Trophoblast cell (in vitro differentiated cells and primary cell): ENCODE results near the gene GPRC5A.

ENCODE experiments used
- DNase-seq, 2 donors: peaks; one replicate each; pipeline ENCODE4 v3.0.0-alpha.2; 2016
- H2AFZ ChIP-seq: 2 replicates; pipeline ENCODE4 v1.6.1; 2013; ENCODE audit warnings: low read length, moderate library complexity, mild to moderate bottlenecking; ENCODE audit not compliant: insufficient read depth, poor library complexity
- H2AK5ac ChIP-seq: 2 replicates; pipeline ENCODE4 v1.6.1; 2013; ENCODE audit warnings: mild to moderate bottlenecking, low read length
- H2BK120ac ChIP-seq: 2 replicates; pipeline ENCODE4 v1.6.1; 2013; ENCODE audit warnings: low read length, mild to moderate bottlenecking, moderate library complexity; ENCODE audit not compliant: insufficient read depth, poor library complexity
- H2BK12ac ChIP-seq: 2 replicates; pipeline ENCODE4 v1.6.1; 2013; ENCODE audit warnings: mild to moderate bottlenecking, low read length, moderate library complexity
- H2BK5ac ChIP-seq: 2 replicates; pipeline ENCODE4 v1.6.1; 2013; ENCODE audit warnings: low read length, low read depth, moderate library complexity, mild to moderate bottlenecking; ENCODE audit not compliant: poor library complexity
- H3K14ac ChIP-seq: 2 replicates; pipeline ENCODE4 v1.6.1; 2013; ENCODE audit warnings: mild to moderate bottlenecking, low read length
- H3K18ac ChIP-seq: 2 replicates; pipeline ENCODE4 v1.6.1; 2013; ENCODE audit warnings: mild to moderate bottlenecking, low read length
- H3K23ac ChIP-seq: 2 replicates; pipeline ENCODE4 v1.6.1; 2013; ENCODE audit warnings: low read length
- H3K27ac ChIP-seq: 2 replicates; pipeline ENCODE4 v1.5.1; 2013; ENCODE audit warnings: low read depth, mild to moderate bottlenecking, inconsistent platforms, low read length, moderate library complexity
- H3K27me3 ChIP-seq: 2 replicates; pipeline ENCODE4 v1.6.1; 2013; ENCODE audit warnings: inconsistent platforms, mild to moderate bottlenecking, low read length, moderate library complexity; ENCODE audit not compliant: insufficient read depth
- H3K36me3 ChIP-seq, 2 experiments: 1 replicate in 1 of 2; 2 replicates in 1 of 2; pipeline ENCODE4 v1.6.1; 2013; ENCODE audit warnings: low read length in 2 of 2, mild to moderate bottlenecking in 2 of 2, moderate library complexity in 1 of 2; ENCODE audit not compliant: insufficient read depth in 2 of 2, control insufficient read depth in 1 of 2
- H3K4ac ChIP-seq: 2 replicates; pipeline ENCODE4 v1.6.1; 2013; ENCODE audit warnings: low read depth, mild to moderate bottlenecking, low read length, moderate library complexity
- H3K4me1 ChIP-seq, 2 experiments: 1 replicate in 1 of 2; 2 replicates in 1 of 2; pipeline ENCODE4 v1.6.1; 2013; ENCODE audit warnings: low read length in 2 of 2, mild to moderate bottlenecking in 2 of 2, moderate library complexity in 1 of 2; ENCODE audit not compliant: insufficient read depth in 2 of 2, control insufficient read depth in 1 of 2
- H3K4me2 ChIP-seq: 2 replicates; pipeline ENCODE4 v1.6.1; 2013; ENCODE audit warnings: inconsistent platforms, mild to moderate bottlenecking, low read length, moderate library complexity
- H3K4me3 ChIP-seq: 2 replicates; pipeline ENCODE4 v1.5.1; 2013; ENCODE audit warnings: mild to moderate bottlenecking, low read depth, low read length, inconsistent platforms
- H3K79me1 ChIP-seq: one replicate; pipeline ENCODE4 v1.6.1; 2013; ENCODE audit warnings: low read length
- H3K79me2 ChIP-seq: 2 replicates; pipeline ENCODE4 v1.6.1; 2013; ENCODE audit warnings: low read length, mild to moderate bottlenecking; ENCODE audit not compliant: control insufficient read depth, insufficient read depth, poor library complexity
- H3K9ac ChIP-seq: 2 replicates; pipeline ENCODE4 v1.6.1; 2013; ENCODE audit warnings: mild to moderate bottlenecking, low read length
- H3K9me3 ChIP-seq: 2 replicates; pipeline ENCODE4 v1.6.1; 2013; ENCODE audit warnings: low read depth, mild to moderate bottlenecking, control low read depth, inconsistent platforms, low read length; ENCODE audit not compliant: insufficient read depth
- H4K12ac ChIP-seq: 2 replicates; pipeline ENCODE4 v1.6.1; 2013; ENCODE audit warnings: low read depth, mild to moderate bottlenecking, low read length, moderate library complexity
- H4K8ac ChIP-seq: 2 replicates; pipeline ENCODE4 v1.6.1; 2013; ENCODE audit warnings: low read depth, mild to moderate bottlenecking, low read length, moderate library complexity
- H4K91ac ChIP-seq: one replicate; pipeline ENCODE4 v1.6.1; 2013; ENCODE audit warnings: low read depth, mild to moderate bottlenecking, low read length, moderate library complexity
- WGBS: extraction: QIAGEN DNeasy Blood & Tissue Kit; methylation state at CpG from one replicate; pipeline ENCODE4 v1.1.7; 2013; ENCODE audit warnings: missing lambda C conversion rate; ENCODE audit not compliant: insufficient read length, insufficient coverage; ENCODE audit errors: extremely low coverage; 5-methylcytosine and 5-hydroxymethylcytosine counted together

GPRC5A gene

GRCh38 chr12:12901158-12901791 is 9.9 kb downstream of the GPRC5A start:
- H3K18ac ChIP-seq: no peak overlapping the region

DNA sequence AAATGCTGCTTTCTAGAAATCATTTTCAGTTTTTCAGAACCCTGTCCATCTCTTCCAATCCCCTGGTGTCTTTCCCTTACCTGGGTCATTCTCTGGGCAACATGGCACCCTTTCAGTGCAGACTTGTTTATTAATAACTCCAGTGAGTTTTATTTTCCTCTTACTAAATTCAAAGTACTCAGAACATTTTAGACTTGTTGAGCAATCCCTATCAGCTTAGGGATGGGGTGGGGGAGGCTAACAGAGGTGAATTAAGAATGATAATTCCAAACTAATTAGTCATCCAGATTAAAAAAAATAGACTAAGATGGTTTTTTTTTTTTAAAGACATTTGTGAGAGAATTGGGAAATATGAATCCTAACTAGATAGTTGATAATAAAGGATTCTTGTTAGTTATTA is 10.7 kb downstream of the GPRC5A start:
- Histone ChIP-seq H3K79me2 (peaks cover 2% of the 10 kb centered on the region), H4K8ac (no peak overlapping the region), H3K4me3 (no peak overlapping the region), H3K9ac (no peak overlapping the region), H3K18ac (no peak overlapping the region), H3K36me3 (peaks cover 0 to 3% of the 10 kb centered on the region in 2 experiments), H2AFZ (no peak overlapping the region), H3K9me3 (no peaks in the 10 kb centered on the region), H3K4ac (no peak overlapping the region), H3K4me2 (no peak overlapping the region), H2BK12ac (no peak overlapping the region), H3K79me1 (no peaks in the 10 kb centered on the region), H4K91ac (no peak overlapping the region), H4K12ac (no peak overlapping the region), H3K27ac (no peak overlapping the region), H2BK5ac (no peak overlapping the region), H3K27me3 (no peaks in the 10 kb centered on the region), H2BK120ac (no peak overlapping the region), H3K23ac (no peak overlapping the region), H3K4me1 (peaks cover 0 to 9% of the 10 kb centered on the region in 2 experiments), H3K14ac (no peak overlapping the region), H2AK5ac (no peak overlapping the region)
- no peak for DNase-seq

More at GRCh38 chr12:12901158-12901791, 9.9 kb downstream of the GPRC5A start:
- H3K4me3 ChIP-seq: no peak overlapping the region
- H3K9ac ChIP-seq: no peak overlapping the region
- H2BK120ac ChIP-seq: no peak overlapping the region
- H3K4ac ChIP-seq: no peak overlapping the region
- H3K9me3 ChIP-seq: no peaks in the 10 kb centered on the region
- no peak overlapping the region for H3K4me2 ChIP-seq
- WGBS: no CpG with 5 or more reads among the region's 10 CpGs
- no peak overlapping the region for H3K14ac ChIP-seq
- peaks cover 0 to 3% of the 10 kb centered on the region in 2 experiments for H3K36me3 ChIP-seq
- H2AFZ ChIP-seq: no peak overlapping the region
- H3K23ac ChIP-seq: no peak overlapping the region
- no peaks in the 10 kb centered on the region for H3K79me1 ChIP-seq
- no peaks in the 10 kb centered on the region for H3K27me3 ChIP-seq
- peaks cover 0 to 9% of the 10 kb centered on the region in 2 experiments for H3K4me1 ChIP-seq
- H4K12ac ChIP-seq: no peak overlapping the region
- peak; percentile 80 to 81 for DNase-seq
- no peak overlapping the region for H3K27ac ChIP-seq
- peaks cover 2% of the 10 kb centered on the region for H3K79me2 ChIP-seq
- H4K8ac ChIP-seq: no peak overlapping the region
- H2BK5ac ChIP-seq: no peak overlapping the region
- no peak overlapping the region for H2BK12ac ChIP-seq
- H4K91ac ChIP-seq: no peak overlapping the region
- no peak overlapping the region for H2AK5ac ChIP-seq

GRCh38 chr12:12903642-12904609 is 12.6 kb downstream of the GPRC5A start:
- H3K9me3 ChIP-seq: no peaks in the 10 kb centered on the region
- no peak overlapping the region for H2AK5ac ChIP-seq
- H3K27me3 ChIP-seq: no peaks in the 10 kb centered on the region
- no peak overlapping the region for H3K14ac ChIP-seq
- no peaks in the 10 kb centered on the region for H3K79me1 ChIP-seq
- no peak overlapping the region for H4K12ac ChIP-seq
- H4K8ac ChIP-seq: no peak overlapping the region
- no peak overlapping the region for H3K4ac ChIP-seq
- H2BK120ac ChIP-seq: no peak overlapping the region
- no peak for DNase-seq
- H3K4me2 ChIP-seq: no peak overlapping the region
- H3K4me1 ChIP-seq: peaks cover 0 to 9% of the 10 kb centered on the region in 2 experiments
- H2AFZ ChIP-seq: no peak overlapping the region
- H3K36me3 ChIP-seq: peaks cover 8 to 9% of the 10 kb centered on the region in 2 experiments
- H3K4me3 ChIP-seq: no peak overlapping the region
- H2BK12ac ChIP-seq: no peak overlapping the region
- no peak overlapping the region for H3K9ac ChIP-seq
- H3K23ac ChIP-seq: no peak overlapping the region
- no peak overlapping the region for H4K91ac ChIP-seq
- no CpG with 5 or more reads among the region's 14 CpGs for WGBS
- H3K27ac ChIP-seq: no peak overlapping the region
- no peak overlapping the region for H2BK5ac ChIP-seq
- no peak overlapping the region for H3K18ac ChIP-seq
- no peaks in the 10 kb centered on the region for H3K79me2 ChIP-seq

DNA sequence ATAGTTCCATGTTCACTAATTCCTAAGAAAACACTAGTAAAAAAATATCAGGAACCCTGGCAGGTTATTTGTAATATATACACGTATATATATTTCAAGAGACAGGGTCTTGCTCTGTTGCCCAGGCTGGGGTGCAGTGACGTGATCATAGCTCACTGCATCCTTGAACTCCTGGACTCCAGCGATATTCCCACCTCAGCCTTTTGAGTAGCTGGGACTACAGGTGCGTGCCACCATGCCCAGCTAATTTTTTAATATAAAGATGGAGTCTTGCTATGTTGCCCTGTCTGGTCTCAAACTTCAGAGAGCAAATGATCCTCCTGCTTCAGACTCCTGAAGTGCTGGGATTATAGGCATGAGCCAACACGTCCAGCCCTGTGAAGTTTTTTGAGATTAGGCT is 16.2 kb downstream of the GPRC5A start:
- no peaks in the 10 kb centered on the region for H3K9me3 ChIP-seq

More for the DNA sequence above, 16.2 kb downstream of the GPRC5A start:
- Histone ChIP-seq H3K23ac (no peak overlapping the region), H3K4me3 (no peak overlapping the region), H3K27me3 (no peaks in the 10 kb centered on the region), H3K9ac (no peak overlapping the region), H2BK120ac (no peak overlapping the region), H2AFZ (no peak overlapping the region), H2AK5ac (no peak overlapping the region), H3K4me2 (no peak overlapping the region), H3K27ac (no peak overlapping the region), H3K36me3 (peaks cover 18 to 23% of the 10 kb centered on the region in 2 experiments), H4K91ac (no peak overlapping the region), H3K4ac (no peak overlapping the region), H2BK5ac (no peak overlapping the region), H3K14ac (no peak overlapping the region), H3K4me1 (peaks cover 2 to 3% of the 10 kb centered on the region in 2 experiments), H3K79me1 (no peaks in the 10 kb centered on the region), H4K12ac (no peak overlapping the region), H2BK12ac (no peak overlapping the region), H3K79me2 (no peaks in the 10 kb centered on the region), H4K8ac (no peak overlapping the region), H3K18ac (no peak overlapping the region)
- WGBS: no CpG with 5 or more reads among the region's 5 CpGs
- DNase-seq: no peak
